ENCODE data around the gene EDNRB. TPM values are rescaled to one million over a fixed set of nuclear protein-coding genes. Genes with fewer than 3 reads are reported as not detected.

Gene EDNRB
- total RNA-seq, 1 experiment from 2014 or later: 0.22 TPM

- intact Hi-C loops (cut with micrococcal nuclease): no loop called here
These were observed 61.0 kb downstream of the EDNRB start for GRCh38 chr13:77857531-77858209.

More at GRCh38 chr13:77857531-77858209, 61.0 kb downstream of the EDNRB start:
- Histone ChIP-seq H3K36me3 (ENCODE audit: control insufficient read depth in 1 of 2, insufficient read depth in 2 of 2, low read length in 2 of 2) (no peaks in the 10 kb centered on the region), H2AFZ (ENCODE audit: low read depth, low read length, poor library complexity, severe bottlenecking) (no peak overlapping the region), H3K9me2 (ENCODE audit: insufficient read depth) (no peaks in the 10 kb centered on the region), H3K79me2 (ENCODE audit: insufficient read depth, low read length) (no peaks in the 10 kb centered on the region), H4K20me1 (ENCODE audit: insufficient read depth) (no peaks in the 10 kb centered on the region), H3K4me1 (ENCODE audit: control insufficient read depth in 1 of 2, insufficient read depth in 2 of 2, low read length in 2 of 2) (no peaks in the 10 kb centered on the region), H3K27ac (ENCODE audit: low read depth, low read length) (no peak overlapping the region), H3K9me3 (ENCODE audit: control insufficient read depth in 1 of 2, insufficient read depth in 1 of 2, low read depth in 1 of 2, low read length in 2 of 2) (no peaks in the 10 kb centered on the region), H3K9ac (ENCODE audit: low read length) (no peak overlapping the region), H3K4me2 (ENCODE audit: low read length) (no peak overlapping the region), H3K27me3 (ENCODE audit: insufficient read depth, low read length) (no peaks in the 10 kb centered on the region), H3K4me3 (replicated peaks in 1 of 2; ENCODE audit: low read depth in 1 of 2, low read length in 2 of 2) (no peak overlapping the region)
- ATAC-seq: no peak
- ChIA-PET CTCF (no interaction called here), POLR2A (no interaction called here), RAD21 (ENCODE audit: low non-redundant PET in 1 of 2, low total read pairs in 2 of 2, uncharacterized antibody in 2 of 2, unreplicated experiment in 2 of 2) (no interaction called here)
- BruUV-seq (replicated peaks): no TSS peak
- DNase-seq (ENCODE audit: low read depth, low spot score): no peak
- no peak for TF ChIP-seq EZH2phosphoT487 (IDR thresholded peaks at IDR 0.05; ENCODE audit: borderline replicate concordance)
- TF ChIP-seq SIN3A (IDR thresholded peaks at IDR 0.05; ENCODE audit: low read depth): no peak
- TF ChIP-seq ELF1 (IDR thresholded peaks at IDR 0.05; ENCODE audit: borderline replicate concordance, low read depth): no peak
- TF ChIP-seq CEBPB (IDR thresholded peaks at IDR 0.05; ENCODE audit: low read depth): no peak
- no peak for TF ChIP-seq CBX3 (IDR thresholded peaks at IDR 0.05; ENCODE audit: low read depth)
- TF ChIP-seq, protein P1, sequence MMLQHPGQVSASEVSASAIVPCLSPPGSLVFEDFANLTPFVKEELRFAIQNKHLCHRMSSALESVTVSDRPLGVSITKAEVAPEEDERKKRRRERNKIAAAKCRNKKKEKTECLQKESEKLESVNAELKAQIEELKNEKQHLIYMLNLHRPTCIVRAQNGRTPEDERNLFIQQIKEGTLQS (IDR thresholded peaks at IDR 0.05): no peak
- no peak for TF ChIP-seq POLR2AphosphoS5 (IDR thresholded peaks at IDR 0.05; ENCODE audit: low read depth, low read length)
- no peak for TF ChIP-seq ZFX (IDR thresholded peaks at IDR 0.05)
- no peak for TF ChIP-seq EGR1 (IDR thresholded peaks at IDR 0.05; ENCODE audit: low read depth)
- no peak for TF ChIP-seq RAD21 (IDR thresholded peaks at IDR 0.05; ENCODE audit: low read depth)
- no peak for TF ChIP-seq CTCF (IDR thresholded peaks at IDR 0.05 in 2 of 3, conservative IDR thresholded peaks at IDR 0.05 in 1 of 3; ENCODE audit: borderline replicate concordance in 1 of 3, insufficient read depth in 1 of 3, low read depth in 2 of 3, low read length in 2 of 3)
- no peak for TF ChIP-seq FOSL1 (IDR thresholded peaks at IDR 0.05; ENCODE audit: low read depth)
- no peak for TF ChIP-seq SP1 (IDR thresholded peaks at IDR 0.05; ENCODE audit: low read depth)
- TF ChIP-seq, protein P2, sequence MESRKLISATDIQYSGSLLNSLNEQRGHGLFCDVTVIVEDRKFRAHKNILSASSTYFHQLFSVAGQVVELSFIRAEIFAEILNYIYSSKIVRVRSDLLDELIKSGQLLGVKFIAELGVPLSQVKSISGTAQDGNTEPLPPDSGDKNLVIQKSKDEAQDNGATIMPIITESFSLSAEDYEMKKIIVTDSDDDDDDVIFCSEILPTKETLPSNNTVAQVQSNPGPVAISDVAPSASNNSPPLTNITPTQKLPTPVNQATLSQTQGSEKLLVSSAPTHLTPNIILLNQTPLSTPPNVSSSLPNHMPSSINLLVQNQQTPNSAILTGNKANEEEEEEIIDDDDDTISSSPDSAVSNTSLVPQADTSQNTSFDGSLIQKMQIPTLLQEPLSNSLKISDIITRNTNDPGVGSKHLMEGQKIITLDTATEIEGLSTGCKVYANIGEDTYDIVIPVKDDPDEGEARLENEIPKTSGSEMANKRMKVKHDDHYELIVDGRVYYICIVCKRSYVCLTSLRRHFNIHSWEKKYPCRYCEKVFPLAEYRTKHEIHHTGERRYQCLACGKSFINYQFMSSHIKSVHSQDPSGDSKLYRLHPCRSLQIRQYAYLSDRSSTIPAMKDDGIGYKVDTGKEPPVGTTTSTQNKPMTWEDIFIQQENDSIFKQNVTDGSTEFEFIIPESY (IDR thresholded peaks at IDR 0.05; ENCODE audit: extremely low read depth, insufficient replicate concordance, low read length): no peak

All from HCT116 (cell line).